Measurements from ENCODE around the gene IQCF5.

- TF ChIP-seq, protein P1, sequence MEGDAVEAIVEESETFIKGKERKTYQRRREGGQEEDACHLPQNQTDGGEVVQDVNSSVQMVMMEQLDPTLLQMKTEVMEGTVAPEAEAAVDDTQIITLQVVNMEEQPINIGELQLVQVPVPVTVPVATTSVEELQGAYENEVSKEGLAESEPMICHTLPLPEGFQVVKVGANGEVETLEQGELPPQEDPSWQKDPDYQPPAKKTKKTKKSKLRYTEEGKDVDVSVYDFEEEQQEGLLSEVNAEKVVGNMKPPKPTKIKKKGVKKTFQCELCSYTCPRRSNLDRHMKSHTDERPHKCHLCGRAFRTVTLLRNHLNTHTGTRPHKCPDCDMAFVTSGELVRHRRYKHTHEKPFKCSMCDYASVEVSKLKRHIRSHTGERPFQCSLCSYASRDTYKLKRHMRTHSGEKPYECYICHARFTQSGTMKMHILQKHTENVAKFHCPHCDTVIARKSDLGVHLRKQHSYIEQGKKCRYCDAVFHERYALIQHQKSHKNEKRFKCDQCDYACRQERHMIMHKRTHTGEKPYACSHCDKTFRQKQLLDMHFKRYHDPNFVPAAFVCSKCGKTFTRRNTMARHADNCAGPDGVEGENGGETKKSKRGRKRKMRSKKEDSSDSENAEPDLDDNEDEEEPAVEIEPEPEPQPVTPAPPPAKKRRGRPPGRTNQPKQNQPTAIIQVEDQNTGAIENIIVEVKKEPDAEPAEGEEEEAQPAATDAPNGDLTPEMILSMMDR (IDR thresholded peaks at IDR 0.05), result no peak
- TF ChIP-seq RCOR1 (IDR thresholded peaks at IDR 0.05; ENCODE audit: low read length) (no peak), REST (IDR thresholded peaks at IDR 0.05; ENCODE audit: low read depth, low read length) (no peak), USF2 (IDR thresholded peaks at IDR 0.05; ENCODE audit: borderline replicate concordance, low read depth, low read length) (no peak), EP300 (IDR thresholded peaks at IDR 0.05; ENCODE audit: borderline replicate concordance in 1 of 2, low read depth in 1 of 2, low read length in 1 of 2) (no peak), RAD21 (IDR thresholded peaks at IDR 0.05; ENCODE audit: low read length) (no peak), POLR2AphosphoS5 (IDR thresholded peaks at IDR 0.05; ENCODE audit: low read depth, low read length) (no peak), CHD2 (IDR thresholded peaks at IDR 0.05; ENCODE audit: low read length, partially characterized antibody) (no peak), TAF1 (IDR thresholded peaks at IDR 0.05; ENCODE audit: borderline replicate concordance, low read depth, low read length) (no peak)
Measured at GRCh38 chr3:51876186-51876585, 785 bp upstream of the IQCF5 start.
